GM18519 (cell line): ENCODE results near the gene NDUFA5.

Experiments used
- ATAC-seq: cut with Tn5 transposase; IDR thresholded peaks from one replicate; pipeline ENCODE4 v1.9.1; 2021; ENCODE audit warnings: mild to moderate bottlenecking, moderate library complexity; ENCODE audit not compliant: unreplicated experiment, low FRiP score

NDUFA5 gene

GRCh38 chr7:123557398-123558288, at the start of gene NDUFA5:
Gene NDUFA5, minus strand, starts transcription at chr7:123557818. Its CDS starts 23 bp downstream, at chr7:123557795.
- peak; percentile 97 for ATAC-seq

GRCh38 chr7:123604739-123605138, 47.1 kb upstream of the NDUFA5 start:
- no peak for ATAC-seq

GRCh38 chr7:123602648-123603047, 45.0 kb upstream of the NDUFA5 start:
- no peak for ATAC-seq

- no peak for ATAC-seq
Observed at GRCh38 chr7:123601530-123601929, 43.9 kb upstream of the NDUFA5 start, which contains the start of gene ASB15. Gene ASB15, plus strand, starts transcription at chr7:123601821. Its CDS starts 12,682 bp downstream, at chr7:123614503.

GRCh38 chr7:123600876-123601275, 43.3 kb upstream of the NDUFA5 start:
- no peak for ATAC-seq

- no peak for ATAC-seq
Observed at GRCh38 chr7:123599766-123600165, 42.1 kb upstream of the NDUFA5 start.

- ATAC-seq = no peak
Observed at GRCh38 chr7:123598657-123599056, 41.0 kb upstream of the NDUFA5 start.

- no peak for ATAC-seq
Observed at GRCh38 chr7:123594813-123595241, 37.2 kb upstream of the NDUFA5 start.

- no peak for ATAC-seq
Observed at GRCh38 chr7:123588376-123588775, 30.8 kb upstream of the NDUFA5 start.

- ATAC-seq = no peak
Observed at GRCh38 chr7:123583821-123584220, 26.2 kb upstream of the NDUFA5 start.

- ATAC-seq = no peak
Observed at GRCh38 chr7:123581162-123581459, 23.5 kb upstream of the NDUFA5 start.

GRCh38 chr7:123580406-123581161, 23.0 kb upstream of the NDUFA5 start:
- peak; percentile 89 for ATAC-seq

GRCh38 chr7:123579416-123579815, 21.8 kb upstream of the NDUFA5 start:
- no peak for ATAC-seq

- ATAC-seq = no peak
Observed at GRCh38 chr7:123573896-123574467, 16.4 kb upstream of the NDUFA5 start.

- no peak for ATAC-seq
Observed at GRCh38 chr7:123573341-123573740, 15.7 kb upstream of the NDUFA5 start.

- ATAC-seq = no peak
Observed at GRCh38 chr7:123571684-123572083, 14.1 kb upstream of the NDUFA5 start.

- ATAC-seq = no peak
Observed at GRCh38 chr7:123571187-123571586, 13.6 kb upstream of the NDUFA5 start.

GRCh38 chr7:123570390-123571182, 13.0 kb upstream of the NDUFA5 start:
- ATAC-seq = peak; percentile 39

- ATAC-seq = no peak
Observed at GRCh38 chr7:123569352-123570010, 11.9 kb upstream of the NDUFA5 start.

GRCh38 chr7:123562121-123562520, 4.5 kb upstream of the NDUFA5 start:
- ATAC-seq = no peak
